ENCODE measurements around the gene TMEM61. TPM values are rescaled to one million over a fixed set of nuclear protein-coding genes. Genes with fewer than 3 reads are reported as not detected.

TMEM61 gene
- total RNA-seq, 1 experiment from 2014 or later: 0.74 TPM

DNA sequence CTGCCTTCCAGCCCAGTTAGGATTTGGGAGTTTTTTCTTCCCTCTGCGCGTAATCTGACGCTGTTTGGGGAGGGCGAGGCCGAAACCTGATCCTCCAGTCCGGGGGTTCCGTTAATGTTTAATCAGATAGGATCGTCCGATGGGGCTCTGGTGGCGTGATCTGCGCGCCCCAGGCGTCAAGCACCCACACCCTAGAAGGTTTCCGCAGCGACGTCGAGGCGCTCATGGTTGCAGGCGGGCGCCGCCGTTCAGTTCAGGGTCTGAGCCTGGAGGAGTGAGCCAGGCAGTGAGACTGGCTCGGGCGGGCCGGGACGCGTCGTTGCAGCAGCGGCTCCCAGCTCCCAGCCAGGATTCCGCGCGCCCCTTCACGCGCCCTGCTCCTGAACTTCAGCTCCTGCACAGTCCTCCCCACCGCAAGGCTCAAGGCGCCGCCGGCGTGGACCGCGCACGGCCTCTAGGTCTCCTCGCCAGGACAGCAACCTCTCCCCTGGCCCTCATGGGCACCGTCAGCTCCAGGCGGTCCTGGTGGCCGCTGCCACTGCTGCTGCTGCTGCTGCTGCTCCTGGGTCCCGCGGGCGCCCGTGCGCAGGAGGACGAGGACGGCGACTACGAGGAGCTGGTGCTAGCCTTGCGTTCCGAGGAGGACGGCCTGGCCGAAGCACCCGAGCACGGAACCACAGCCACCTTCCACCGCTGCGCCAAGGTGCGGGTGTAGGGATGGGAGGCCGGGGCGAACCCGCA is 59.1 kb downstream of the TMEM61 start, which contains the start of gene PCSK9 (continued):
- TF ChIP-seq, protein P1, sequence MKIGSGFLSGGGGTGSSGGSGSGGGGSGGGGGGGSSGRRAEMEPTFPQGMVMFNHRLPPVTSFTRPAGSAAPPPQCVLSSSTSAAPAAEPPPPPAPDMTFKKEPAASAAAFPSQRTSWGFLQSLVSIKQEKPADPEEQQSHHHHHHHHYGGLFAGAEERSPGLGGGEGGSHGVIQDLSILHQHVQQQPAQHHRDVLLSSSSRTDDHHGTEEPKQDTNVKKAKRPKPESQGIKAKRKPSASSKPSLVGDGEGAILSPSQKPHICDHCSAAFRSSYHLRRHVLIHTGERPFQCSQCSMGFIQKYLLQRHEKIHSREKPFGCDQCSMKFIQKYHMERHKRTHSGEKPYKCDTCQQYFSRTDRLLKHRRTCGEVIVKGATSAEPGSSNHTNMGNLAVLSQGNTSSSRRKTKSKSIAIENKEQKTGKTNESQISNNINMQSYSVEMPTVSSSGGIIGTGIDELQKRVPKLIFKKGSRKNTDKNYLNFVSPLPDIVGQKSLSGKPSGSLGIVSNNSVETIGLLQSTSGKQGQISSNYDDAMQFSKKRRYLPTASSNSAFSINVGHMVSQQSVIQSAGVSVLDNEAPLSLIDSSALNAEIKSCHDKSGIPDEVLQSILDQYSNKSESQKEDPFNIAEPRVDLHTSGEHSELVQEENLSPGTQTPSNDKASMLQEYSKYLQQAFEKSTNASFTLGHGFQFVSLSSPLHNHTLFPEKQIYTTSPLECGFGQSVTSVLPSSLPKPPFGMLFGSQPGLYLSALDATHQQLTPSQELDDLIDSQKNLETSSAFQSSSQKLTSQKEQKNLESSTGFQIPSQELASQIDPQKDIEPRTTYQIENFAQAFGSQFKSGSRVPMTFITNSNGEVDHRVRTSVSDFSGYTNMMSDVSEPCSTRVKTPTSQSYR (CRISPR knock-in tag; IDR thresholded peaks at IDR 0.05): peak; percentile 67; the same call in 1 of the 2 replicates
- TF ChIP-seq USF2 (CRISPR knock-in tag; IDR thresholded peaks at IDR 0.05): 0 out of 2 replicates have a peak, but pooled peaks have one; percentile 2
- TF ChIP-seq, protein P2, sequence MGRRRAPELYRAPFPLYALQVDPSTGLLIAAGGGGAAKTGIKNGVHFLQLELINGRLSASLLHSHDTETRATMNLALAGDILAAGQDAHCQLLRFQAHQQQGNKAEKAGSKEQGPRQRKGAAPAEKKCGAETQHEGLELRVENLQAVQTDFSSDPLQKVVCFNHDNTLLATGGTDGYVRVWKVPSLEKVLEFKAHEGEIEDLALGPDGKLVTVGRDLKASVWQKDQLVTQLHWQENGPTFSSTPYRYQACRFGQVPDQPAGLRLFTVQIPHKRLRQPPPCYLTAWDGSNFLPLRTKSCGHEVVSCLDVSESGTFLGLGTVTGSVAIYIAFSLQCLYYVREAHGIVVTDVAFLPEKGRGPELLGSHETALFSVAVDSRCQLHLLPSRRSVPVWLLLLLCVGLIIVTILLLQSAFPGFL (CRISPR knock-in tag; IDR thresholded peaks at IDR 0.05; ENCODE audit: borderline replicate concordance): peak; percentile 63; the same call in 1 of the 2 replicates
- no peak for TF ChIP-seq FOXJ3 (CRISPR knock-in tag; IDR thresholded peaks at IDR 0.05; ENCODE audit: borderline replicate concordance)
- TF ChIP-seq NR2C2 (CRISPR knock-in tag; IDR thresholded peaks at IDR 0.05): no peak
- no peak; the same call in 1 of the 2 replicates for TF ChIP-seq RELA (CRISPR knock-in tag; IDR thresholded peaks at IDR 0.05; ENCODE audit: borderline replicate concordance)
- TF ChIP-seq ZNF263 (CRISPR knock-in tag; IDR thresholded peaks at IDR 0.05; ENCODE audit: low read depth): no peak; the same call in 1 of the 2 replicates
- no peak for TF ChIP-seq ZNF121 (CRISPR knock-in tag; IDR thresholded peaks at IDR 0.05)
- peak; percentile 56; the same call in 1 of the 2 replicates for TF ChIP-seq SP1 (CRISPR knock-in tag; conservative IDR thresholded peaks at IDR 0.05)
- 0 out of 2 replicates have a peak, but pooled peaks have one; percentile 45 for TF ChIP-seq ZNF232 (CRISPR knock-in tag; IDR thresholded peaks at IDR 0.05)
- TF ChIP-seq GTF2I (CRISPR knock-in tag; conservative IDR thresholded peaks at IDR 0.05): no peak
- no peak for TF ChIP-seq ESRRA (CRISPR knock-in tag; IDR thresholded peaks at IDR 0.05; ENCODE audit: borderline replicate concordance)
- TF ChIP-seq JAZF1 (CRISPR knock-in tag; IDR thresholded peaks at IDR 0.05): no peak
- peak; percentile 68 for TF ChIP-seq NFE2L1 (CRISPR knock-in tag; IDR thresholded peaks at IDR 0.05)
- no peak for TF ChIP-seq ZNF396 (CRISPR knock-in tag; IDR thresholded peaks at IDR 0.05; ENCODE audit: borderline replicate concordance)
- TF ChIP-seq IRF2 (CRISPR knock-in tag; IDR thresholded peaks at IDR 0.05; ENCODE audit: borderline replicate concordance, low read depth): no peak
- TF ChIP-seq, protein P3, sequence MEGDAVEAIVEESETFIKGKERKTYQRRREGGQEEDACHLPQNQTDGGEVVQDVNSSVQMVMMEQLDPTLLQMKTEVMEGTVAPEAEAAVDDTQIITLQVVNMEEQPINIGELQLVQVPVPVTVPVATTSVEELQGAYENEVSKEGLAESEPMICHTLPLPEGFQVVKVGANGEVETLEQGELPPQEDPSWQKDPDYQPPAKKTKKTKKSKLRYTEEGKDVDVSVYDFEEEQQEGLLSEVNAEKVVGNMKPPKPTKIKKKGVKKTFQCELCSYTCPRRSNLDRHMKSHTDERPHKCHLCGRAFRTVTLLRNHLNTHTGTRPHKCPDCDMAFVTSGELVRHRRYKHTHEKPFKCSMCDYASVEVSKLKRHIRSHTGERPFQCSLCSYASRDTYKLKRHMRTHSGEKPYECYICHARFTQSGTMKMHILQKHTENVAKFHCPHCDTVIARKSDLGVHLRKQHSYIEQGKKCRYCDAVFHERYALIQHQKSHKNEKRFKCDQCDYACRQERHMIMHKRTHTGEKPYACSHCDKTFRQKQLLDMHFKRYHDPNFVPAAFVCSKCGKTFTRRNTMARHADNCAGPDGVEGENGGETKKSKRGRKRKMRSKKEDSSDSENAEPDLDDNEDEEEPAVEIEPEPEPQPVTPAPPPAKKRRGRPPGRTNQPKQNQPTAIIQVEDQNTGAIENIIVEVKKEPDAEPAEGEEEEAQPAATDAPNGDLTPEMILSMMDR (IDR thresholded peaks at IDR 0.05): no peak
- TF ChIP-seq, protein P4, sequence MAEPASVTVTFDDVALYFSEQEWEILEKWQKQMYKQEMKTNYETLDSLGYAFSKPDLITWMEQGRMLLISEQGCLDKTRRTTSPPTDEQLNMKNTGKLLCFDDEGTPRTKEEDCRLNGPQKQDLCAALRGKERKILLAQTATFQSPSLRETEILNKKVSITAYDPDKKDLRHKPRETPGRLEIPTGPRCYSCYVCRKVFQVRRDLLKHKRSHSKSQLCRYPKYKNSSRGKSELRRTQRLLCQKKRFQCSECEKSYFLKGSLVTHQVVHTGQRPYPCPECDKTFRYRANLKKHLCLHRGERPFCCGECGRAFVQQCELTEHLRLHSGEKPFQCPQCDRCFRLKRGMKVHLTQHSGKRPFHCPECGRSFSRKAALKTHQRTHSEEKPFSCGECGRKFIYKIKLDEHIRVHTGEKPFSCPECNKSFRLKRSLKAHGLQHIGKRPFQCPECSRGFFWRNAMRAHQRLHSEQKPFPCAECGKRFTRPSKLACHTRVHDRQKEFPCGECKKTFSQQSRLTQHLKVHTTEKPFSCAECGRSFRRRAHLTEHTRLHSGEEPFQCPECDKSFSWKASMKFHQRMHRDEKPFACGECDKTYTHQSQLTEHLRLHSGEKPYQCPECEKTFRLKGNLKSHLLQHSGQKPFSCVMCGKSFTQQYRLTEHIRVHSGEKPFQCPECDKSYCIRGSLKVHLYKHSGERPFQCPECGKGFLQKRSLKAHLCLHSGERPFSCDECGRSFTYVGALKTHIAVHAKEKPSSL (CRISPR knock-in tag; conservative IDR thresholded peaks at IDR 0.05): no peak
- peak; percentile 81; the same call in 1 of the 2 replicates for TF ChIP-seq ZBTB43 (CRISPR knock-in tag; IDR thresholded peaks at IDR 0.05)
- TF ChIP-seq SMAD3 (CRISPR knock-in tag; IDR thresholded peaks at IDR 0.05; ENCODE audit: borderline replicate concordance): no peak
- no peak for TF ChIP-seq NR3C1 (CRISPR knock-in tag; conservative IDR thresholded peaks at IDR 0.05; ENCODE audit: low read depth)
- TF ChIP-seq ZNF317 (CRISPR knock-in tag; IDR thresholded peaks at IDR 0.05; ENCODE audit: borderline replicate concordance, low read depth): no peak
- TF ChIP-seq STAT6 (CRISPR knock-in tag; conservative IDR thresholded peaks at IDR 0.05; ENCODE audit: low read depth): no peak
- TF ChIP-seq TP53 (CRISPR knock-in tag; IDR thresholded peaks at IDR 0.05): peak; percentile 67; the same call in 1 of the 2 replicates
- TF ChIP-seq ATF3 (CRISPR knock-in tag; conservative IDR thresholded peaks at IDR 0.05): 0 out of 2 replicates have a peak, but pooled peaks have one; percentile 36
